Transverse colon (tissue), 3 donors: ENCODE measurements around the gene FUT9.

Experiments used
- CTCF ChIP-seq, 5 experiments: fragments of 200-600 bp in 3 of 5; fragments of 450-650 bp in 2 of 5; sonication (generic) in 3 of 5; IDR thresholded peaks; 1 replicate in 2 of 5; 2 replicates in 3 of 5; pipeline ENCODE4 v1.5.1; 2016 to 2017; ENCODE audit warnings: antibody characterized with exemption in 5 of 5, inconsistent platforms in 3 of 5, mild to moderate bottlenecking in 2 of 5, moderate library complexity in 1 of 5
- EP300 ChIP-seq: sonication (generic); formaldehyde crosslinking; IDR thresholded peaks from one replicate; pipeline ENCODE4 v1.6.1; 2017; ENCODE audit warnings: antibody characterized with exemption, low read depth
- POLR2A ChIP-seq: fragments of 450-650 bp; IDR thresholded peaks from one replicate; pipeline ENCODE4 v1.6.1; 2016; ENCODE audit warnings: antibody characterized with exemption, mild to moderate bottlenecking, moderate library complexity

GRCh38 chr6:96073555-96073954 is 57.8 kb downstream of the FUT9 start:
- TF ChIP-seq CTCF (IDR thresholded peaks at IDR 0.05) (no peak), POLR2A (no peak), EP300 (no peak)
